Activated CD4-positive, alpha-beta T cell treated with anti-CD3 and anti-CD28 coated beads for 24 hours (primary cell): ENCODE results near the gene MAN1B1.
"Not testable (repeated sequence)": the region's sequence is repeated elsewhere in the genome, so short reads cannot be mapped to it uniquely, and the experiment has no call there.

Source experiments
- DNase-seq, 2 donors: peaks; one replicate each; pipeline ENCODE4 v3.0.0-alpha.2; 2020; ENCODE audit warnings: low read depth in 2 of 2

The MAN1B1 gene

GRCh38 chr9:137127301-137128157 lies 40.7 kb downstream of the MAN1B1 start:
- DNase-seq = no peak

- DNase-seq = no peak
Measured at GRCh38 chr9:137128158-137128861, 41.5 kb downstream of the MAN1B1 start.

GRCh38 chr9:137128862-137129455 lies 42.2 kb downstream of the MAN1B1 start:
- DNase-seq = no peak

- DNase-seq = peak; percentile 81 to 83
Measured at GRCh38 chr9:137129456-137130175, 42.8 kb downstream of the MAN1B1 start.

GRCh38 chr9:137130176-137130755 lies 43.5 kb downstream of the MAN1B1 start:
- no peak for DNase-seq

- no peak for DNase-seq
Measured at GRCh38 chr9:137134191-137134590, 47.4 kb downstream of the MAN1B1 start.

GRCh38 chr9:137135154-137135553 lies 48.4 kb downstream of the MAN1B1 start:
- not testable (repeated sequence) for DNase-seq

GRCh38 chr9:137136261-137136880 lies 49.6 kb downstream of the MAN1B1 start:
- no peak for DNase-seq

- no peak for DNase-seq
Measured at GRCh38 chr9:137136881-137137607, 50.3 kb downstream of the MAN1B1 start.

GRCh38 chr9:137138058-137138721 lies 51.4 kb downstream of the MAN1B1 start:
- DNase-seq = no peak

- no peak for DNase-seq
Measured at GRCh38 chr9:137138722-137139467, 52.1 kb downstream of the MAN1B1 start, which contains the start of gene GRIN1. TSS of gene GRIN1 (plus strand) at chr9:137139154. CDS start at chr9:137139487, 333 bp downstream.

DNA sequence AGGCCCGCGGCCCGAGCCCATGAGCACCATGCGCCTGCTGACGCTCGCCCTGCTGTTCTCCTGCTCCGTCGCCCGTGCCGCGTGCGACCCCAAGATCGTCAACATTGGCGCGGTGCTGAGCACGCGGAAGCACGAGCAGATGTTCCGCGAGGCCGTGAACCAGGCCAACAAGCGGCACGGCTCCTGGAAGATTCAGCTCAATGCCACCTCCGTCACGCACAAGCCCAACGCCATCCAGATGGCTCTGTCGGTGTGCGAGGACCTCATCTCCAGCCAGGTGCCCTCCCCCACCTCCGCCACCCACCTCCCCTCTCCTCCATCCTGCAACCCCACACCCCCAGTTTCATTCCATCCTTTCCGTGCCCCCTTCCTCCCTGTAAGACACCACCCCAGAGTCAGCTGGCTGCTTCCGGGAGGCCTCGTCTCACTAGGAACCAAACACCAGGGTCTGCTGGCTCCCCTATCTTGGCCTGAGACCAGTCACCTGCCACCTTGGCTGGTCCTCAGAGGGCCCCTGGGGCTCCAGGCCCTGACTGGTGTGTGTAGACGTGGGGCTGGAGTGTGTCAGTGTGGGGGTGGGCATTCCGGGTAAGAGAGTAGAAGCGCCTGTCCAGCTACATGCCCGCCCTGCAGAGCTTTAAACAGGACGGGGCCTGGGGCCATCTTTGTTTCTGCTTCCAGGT lies 52.8 kb downstream of the MAN1B1 start:
- DNase-seq = no peak

DNA sequence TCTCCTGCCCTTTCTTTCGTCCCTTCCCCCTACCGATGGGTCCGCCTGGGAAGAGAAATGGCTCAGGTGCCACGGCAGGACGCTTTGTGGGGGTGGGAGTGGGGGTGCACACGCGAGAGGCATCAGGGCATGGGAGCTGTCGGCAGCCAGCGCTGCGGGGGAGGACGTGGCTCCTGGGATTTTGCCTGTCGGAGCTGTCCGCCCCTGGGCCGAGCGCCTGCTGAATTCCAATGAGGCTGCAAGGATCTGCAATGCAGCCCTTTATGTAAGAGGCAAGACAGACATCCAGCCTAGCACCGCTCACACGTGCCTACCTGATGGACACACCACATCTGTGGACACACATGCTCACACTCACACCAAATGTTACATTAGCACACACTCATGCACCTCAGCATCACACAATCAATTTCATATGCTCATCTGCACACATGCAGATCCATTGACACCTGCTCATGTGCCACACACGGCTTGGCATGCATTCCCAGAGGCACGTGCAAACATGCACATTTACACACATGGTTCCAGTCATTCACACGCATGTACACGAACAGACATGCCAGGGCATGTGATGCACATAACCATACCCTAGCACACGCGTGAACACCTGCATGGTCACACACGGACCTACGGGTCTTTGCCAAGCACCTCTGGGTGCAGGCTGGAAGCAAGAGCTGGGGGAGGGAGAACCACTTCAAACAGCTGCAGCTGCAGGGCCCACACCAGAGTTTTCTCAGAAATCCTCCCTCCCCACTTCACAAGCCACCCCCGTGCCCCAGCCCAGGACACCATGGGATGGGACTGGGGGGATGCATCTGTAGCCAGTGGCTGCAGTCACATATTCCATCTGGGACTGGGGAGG lies 53.6 kb downstream of the MAN1B1 start:
- no peak for DNase-seq

DNA sequence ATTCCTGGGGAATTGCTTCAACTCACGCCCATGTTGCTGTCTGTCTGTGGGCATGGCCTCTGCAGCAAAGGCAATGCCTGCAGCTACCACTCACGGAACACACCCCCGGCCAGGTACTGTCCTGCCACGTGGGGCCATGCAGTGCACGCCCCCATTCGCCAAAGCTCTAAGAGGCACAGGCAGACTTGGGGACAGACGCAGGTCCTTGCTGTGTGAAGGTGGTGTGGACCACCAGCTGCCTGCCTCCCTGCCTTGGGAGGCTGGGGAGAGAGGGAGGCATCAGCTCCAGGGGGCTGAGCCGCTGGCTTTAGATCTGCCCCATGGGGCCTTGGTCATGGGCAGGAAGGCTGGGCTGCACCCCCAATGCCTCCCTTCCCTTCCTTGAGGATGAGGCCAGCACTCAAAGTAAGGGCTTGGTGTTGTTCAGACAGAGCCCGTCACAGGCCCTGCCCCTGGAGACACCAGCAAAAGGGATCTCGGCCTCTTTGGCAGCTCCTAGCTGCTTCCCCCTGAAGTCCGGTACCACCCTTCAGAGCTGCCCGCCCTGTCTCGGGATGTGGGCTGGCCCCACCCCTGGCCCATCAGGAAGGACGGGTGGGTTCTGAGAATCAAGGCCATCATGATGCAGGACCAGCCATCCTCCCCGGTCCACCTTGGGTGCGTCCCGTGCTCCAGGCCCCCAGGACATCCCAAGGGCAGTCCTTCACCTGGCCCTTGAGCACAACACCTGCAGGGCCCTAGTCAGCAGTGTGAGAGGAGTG lies 54.4 kb downstream of the MAN1B1 start:
- no peak for DNase-seq

- no peak for DNase-seq
Measured at GRCh38 chr9:137141976-137142936, 55.5 kb downstream of the MAN1B1 start.

- no peak for DNase-seq
Measured at GRCh38 chr9:137143459-137143858, 56.7 kb downstream of the MAN1B1 start.
